Retina (tissue), 1 donor: Measurements from ENCODE around the gene NCOA7.
A peak's percentile ranks its signal among the peaks of the same experiment; 100 is the strongest.

Experiments used
- DNase-seq: peaks from one replicate; pipeline ENCODE4 v3.0.0-alpha.2; 2016

NCOA7 gene

GRCh38 chr6:125815080-125815910 is 24.5 kb downstream of the NCOA7 start:
- no peak for DNase-seq

DNA sequence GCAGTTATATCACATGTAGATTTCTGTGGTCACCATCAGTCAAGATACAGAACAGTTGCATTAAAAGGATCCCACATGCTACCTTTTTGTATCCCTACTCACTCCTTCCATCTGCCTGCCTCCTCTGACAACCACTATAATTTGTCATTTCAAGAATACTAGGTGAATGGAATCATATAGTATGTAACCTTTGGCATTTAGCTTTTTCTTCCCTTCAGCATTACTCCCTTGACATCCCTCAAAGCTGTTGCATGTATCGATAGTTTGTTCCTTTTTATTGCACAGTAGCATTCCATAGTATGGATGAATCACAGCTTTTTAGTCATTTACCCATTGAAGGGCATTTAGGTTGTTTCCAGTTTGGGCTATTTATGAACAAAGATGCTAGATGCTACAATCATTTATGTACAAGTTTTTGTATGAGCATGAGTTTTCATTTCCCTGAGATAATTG is 26.1 kb downstream of the NCOA7 start:
- DNase-seq: no peak

GRCh38 chr6:125818225-125818657 is 27.5 kb downstream of the NCOA7 start:
- DNase-seq: no peak

- no peak for DNase-seq
Measured at GRCh38 chr6:125818772-125819260, 28.1 kb downstream of the NCOA7 start.

- DNase-seq: no peak
Measured at GRCh38 chr6:125819535-125820326, 29.0 kb downstream of the NCOA7 start.

DNA sequence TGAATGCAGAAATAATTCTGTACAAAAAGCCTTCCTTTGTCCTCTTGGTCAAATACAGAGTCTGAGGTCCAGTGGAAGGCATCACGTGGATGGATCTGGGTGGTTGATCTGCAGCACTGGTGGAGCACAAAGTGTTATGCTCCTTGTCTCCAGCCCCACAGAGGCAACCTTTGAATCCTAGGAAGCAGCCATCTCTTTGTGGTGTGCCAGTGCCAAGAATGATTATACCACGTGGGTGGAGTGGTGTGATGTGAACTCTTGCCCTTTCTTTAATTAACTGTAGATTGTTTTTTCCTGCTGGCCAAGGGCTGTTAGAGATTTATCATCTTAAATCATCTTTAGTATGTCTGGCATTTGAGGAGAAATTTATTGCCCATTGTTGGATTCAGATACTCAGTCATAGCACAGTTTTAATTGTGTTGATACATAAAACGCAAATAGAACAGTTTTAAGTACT is 31.1 kb downstream of the NCOA7 start:
- DNase-seq: peak; percentile 11

DNA sequence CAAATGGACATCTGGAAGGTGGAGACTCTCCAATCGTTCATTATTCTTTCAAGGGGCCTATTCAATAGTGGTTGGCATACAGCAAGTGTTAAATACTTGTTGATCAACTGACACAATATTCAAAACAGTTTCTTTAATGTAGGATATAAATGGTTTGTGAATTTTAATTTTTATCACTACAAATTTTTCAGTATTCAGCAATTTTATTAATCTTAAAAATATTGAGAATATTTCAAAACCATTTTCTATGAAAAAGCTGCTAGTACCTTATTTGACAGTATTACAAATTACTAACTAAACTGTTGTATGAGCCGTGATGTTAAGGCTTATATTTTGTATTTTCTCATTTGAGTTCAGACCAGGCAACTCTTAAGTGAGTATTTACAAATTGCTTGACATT is 32.4 kb downstream of the NCOA7 start:
- no peak for DNase-seq

- no peak for DNase-seq
Measured at GRCh38 chr6:125824946-125825771, 34.4 kb downstream of the NCOA7 start.

- no peak for DNase-seq
Measured at GRCh38 chr6:125826695-125827463, 36.1 kb downstream of the NCOA7 start.

DNA sequence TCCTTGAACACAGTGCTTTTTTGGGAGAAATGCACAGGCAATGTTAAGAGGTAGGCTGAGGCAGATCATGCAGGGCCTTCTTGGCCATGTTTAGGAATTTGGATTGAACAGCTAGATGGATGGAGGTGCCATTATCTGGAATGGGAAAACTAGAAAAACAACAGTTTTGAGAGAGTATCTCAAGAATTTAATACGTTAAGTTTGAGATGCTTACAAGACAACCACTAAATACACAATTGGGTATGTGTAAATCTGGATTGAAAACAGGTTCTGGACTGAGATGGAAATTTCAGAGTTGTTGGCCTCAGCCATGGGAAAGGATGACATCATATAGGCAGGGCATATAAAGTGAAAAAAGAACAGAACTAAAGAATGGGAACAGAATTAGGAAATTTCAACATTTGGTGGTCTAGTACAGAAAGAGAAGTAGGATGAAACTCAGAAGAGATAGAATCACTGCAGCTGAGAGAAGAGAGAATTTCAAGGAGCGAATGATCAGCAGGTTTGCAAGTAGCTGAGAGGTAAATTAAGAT is 37.1 kb downstream of the NCOA7 start:
- no peak for DNase-seq

- no peak for DNase-seq
Measured at GRCh38 chr6:125828476-125829039, 37.8 kb downstream of the NCOA7 start.

GRCh38 chr6:125829433-125829832 is 38.7 kb downstream of the NCOA7 start:
- DNase-seq: no peak

GRCh38 chr6:125831659-125832058 is 40.9 kb downstream of the NCOA7 start:
- no peak for DNase-seq

GRCh38 chr6:125832391-125833117 is 41.8 kb downstream of the NCOA7 start:
- DNase-seq: no peak

- DNase-seq: no peak
Measured at GRCh38 chr6:125834348-125834747, 43.6 kb downstream of the NCOA7 start.

- no peak for DNase-seq
Measured at GRCh38 chr6:125835221-125835744, 44.5 kb downstream of the NCOA7 start.

GRCh38 chr6:125836466-125836865 is 45.7 kb downstream of the NCOA7 start:
- no peak for DNase-seq

- no peak for DNase-seq
Measured at GRCh38 chr6:125839471-125839870, 48.7 kb downstream of the NCOA7 start.

DNA sequence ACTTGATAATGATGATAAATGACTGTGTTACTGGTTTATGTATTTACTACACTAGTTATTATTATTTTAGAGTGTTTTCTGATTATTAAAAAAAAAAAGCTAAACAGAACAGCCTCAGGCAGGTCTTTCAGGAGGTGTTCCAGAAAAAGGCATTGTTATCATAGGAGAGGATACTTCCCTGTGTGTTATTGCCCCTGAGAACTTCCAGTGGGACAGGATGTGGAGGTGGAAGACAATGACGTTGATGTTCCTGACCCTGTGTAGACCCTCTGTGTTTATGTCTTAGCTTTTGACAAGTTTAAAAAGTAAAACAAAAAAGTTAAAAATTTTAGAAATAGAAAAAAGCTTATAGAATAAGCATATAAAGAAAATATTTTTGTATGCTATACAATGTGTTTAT is 49.1 kb downstream of the NCOA7 start:
- DNase-seq: no peak

DNA sequence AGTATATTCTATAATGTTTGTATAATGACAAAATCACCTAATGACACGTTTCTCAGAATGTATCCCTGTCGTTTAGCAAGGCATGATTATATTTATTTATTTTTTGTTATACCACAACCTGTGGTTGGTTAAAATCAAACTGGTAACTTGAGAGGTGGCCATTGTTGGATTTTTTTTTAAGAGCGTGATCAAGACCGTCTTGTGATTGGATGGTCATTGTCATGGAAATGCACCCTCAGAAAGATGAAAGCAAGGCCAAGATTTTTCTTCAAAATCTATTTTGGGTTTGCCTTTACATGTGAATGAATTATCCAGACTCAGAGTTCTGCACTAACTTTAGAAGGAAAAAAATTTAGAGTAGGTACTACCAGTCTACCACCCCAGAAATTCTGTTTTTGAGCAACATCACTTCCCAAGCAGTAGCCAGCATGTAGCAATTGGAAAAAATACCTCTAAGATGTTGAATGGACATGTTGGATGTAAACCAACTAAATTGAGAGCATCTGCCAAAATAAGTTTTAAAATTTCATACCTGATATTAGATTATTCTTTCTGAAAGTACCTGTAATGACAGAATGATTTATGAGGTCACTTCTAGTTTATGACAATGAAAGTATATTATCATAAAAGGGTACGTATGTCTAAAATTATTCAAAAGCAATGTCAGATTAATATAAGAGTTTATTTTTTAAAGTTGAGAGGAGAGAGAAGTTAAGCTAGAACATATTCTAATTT is 50.8 kb downstream of the NCOA7 start:
- DNase-seq: no peak
